IMR-90 (cell line): ENCODE measurements around the gene ROMO1. TPM values are rescaled to one million over a fixed set of nuclear protein-coding genes. Genes with fewer than 3 reads are reported as not detected.

ENCODE experiments used
- ATAC-seq: fragments of 200-7000 bp; cut with Tn5 transposase; 2 replicates; pipeline ENCODE4 v1.9.1; 2020; ENCODE audit warnings: low read depth, mild to moderate bottlenecking, moderate library complexity
- BruUV-seq: library from RNA; stranded (reverse); fragments of 400-500 nt; replicated peaks from 2 replicates; lab custom pipeline; 2021; lab: Mats Ljungman, UMichigan
- CTCF ChIA-PET: fragments of 300-600 bp; formaldehyde crosslinking; extraction: SDS; loops from one replicate; lab custom pipeline; 2021; ENCODE audit warnings: antibody characterized with exemption; lab: Yijun Ruan, JAX
- POLR2A ChIA-PET: fragments of 300-600 bp; sonication (Branson Sonifier 250); formaldehyde crosslinking; loops from one replicate; lab custom pipeline; 2022; ENCODE audit warnings: antibody characterized with exemption; ENCODE audit not compliant: unreplicated experiment; lab: Charles Lee
- DNase-seq: peaks from one replicate; pipeline ENCODE4 v3.0.0; 2013
- H2AFZ ChIP-seq: replicated peaks from 2 replicates; pipeline ENCODE3; 2013; ENCODE audit warnings: low read length, mild to moderate bottlenecking; ENCODE audit not compliant: poor library complexity
- H2AK5ac ChIP-seq: 2 replicates; pipeline ENCODE4 v1.6.1; 2013; ENCODE audit warnings: low read depth, low read length, inconsistent platforms
- H2AK9ac ChIP-seq: replicated peaks from 2 replicates; pipeline ENCODE3; 2013; ENCODE audit warnings: mild to moderate bottlenecking, low read depth, low read length, moderate library complexity; ENCODE audit not compliant: poor library complexity
- H2BK120ac ChIP-seq: 2 replicates; pipeline ENCODE4 v1.6.1; 2013; ENCODE audit warnings: low read depth, low read length, inconsistent platforms
- H2BK15ac ChIP-seq: 3 replicates; pipeline ENCODE4 v1.6.1; 2013; ENCODE audit warnings: low read depth, low read length, inconsistent platforms
- H2BK20ac ChIP-seq: 2 replicates; pipeline ENCODE4 v1.6.1; 2013; ENCODE audit warnings: low read depth, mild to moderate bottlenecking, inconsistent platforms, low read length, moderate library complexity
- H2BK5ac ChIP-seq: 2 replicates; pipeline ENCODE4 v1.6.1; 2013; ENCODE audit warnings: mild to moderate bottlenecking, low read depth, low read length, inconsistent platforms; ENCODE audit not compliant: poor library complexity, severe bottlenecking
- H3K14ac ChIP-seq: replicated peaks from 2 replicates; pipeline ENCODE4 v1.6.1; 2013; ENCODE audit warnings: low read depth, low read length, inconsistent platforms
- H3K18ac ChIP-seq: 2 replicates; pipeline ENCODE4 v1.6.1; 2013; ENCODE audit warnings: low read depth, low read length, control low read depth
- H3K23ac ChIP-seq: 2 replicates; pipeline ENCODE4 v1.6.1; 2013; ENCODE audit warnings: low read depth, low read length, inconsistent platforms
- H3K27ac ChIP-seq: 2 replicates; pipeline ENCODE4 v1.5.1; 2013; ENCODE audit warnings: mild to moderate bottlenecking, control low read depth, low read length; ENCODE audit not compliant: insufficient read depth
- H3K27me3 ChIP-seq: 2 replicates; pipeline ENCODE4 v1.6.1; 2013; ENCODE audit warnings: low read length; ENCODE audit not compliant: control insufficient read depth, insufficient read depth
- H3K36me3 ChIP-seq: 2 replicates; pipeline ENCODE4 v1.6.1; 2013; ENCODE audit warnings: low read length, mixed read lengths; ENCODE audit not compliant: control insufficient read depth, insufficient read depth
- H3K4ac ChIP-seq: 2 replicates; pipeline ENCODE4 v1.6.1; 2013; ENCODE audit warnings: low read depth, low read length, inconsistent platforms
- H3K4me1 ChIP-seq: 2 replicates; pipeline ENCODE4 v1.6.1; 2013; ENCODE audit warnings: low read length, mixed read lengths; ENCODE audit not compliant: control insufficient read depth, insufficient read depth
- H3K4me2 ChIP-seq: 2 replicates; pipeline ENCODE4 v1.6.1; 2013; ENCODE audit warnings: low read depth, mild to moderate bottlenecking, control low read depth, low read length, moderate library complexity
- H3K4me3 ChIP-seq: 2 replicates; pipeline ENCODE4 v1.5.1; 2013; ENCODE audit warnings: low read depth, mild to moderate bottlenecking, control low read depth, low read length, moderate library complexity; ENCODE audit not compliant: insufficient read depth
- H3K56ac ChIP-seq: 2 replicates; pipeline ENCODE4 v1.6.1; 2013; ENCODE audit warnings: low read length, inconsistent platforms; ENCODE audit not compliant: insufficient read depth; ENCODE audit errors: extremely low read depth
- H3K79me1 ChIP-seq, 2 experiments: 2 replicates each; pipeline ENCODE4 v1.6.1; 2013; ENCODE audit warnings: low read length in 2 of 2, inconsistent platforms in 1 of 2, low read depth in 1 of 2
- H3K9ac ChIP-seq: 2 replicates; pipeline ENCODE4 v1.6.1; 2013; ENCODE audit warnings: low read depth, low read length, control low read depth
- H3K9me1 ChIP-seq: 2 replicates; pipeline ENCODE4 v1.6.1; 2013; ENCODE audit warnings: low read length, inconsistent platforms; ENCODE audit not compliant: insufficient read depth
- H3K9me3 ChIP-seq: 2 replicates; pipeline ENCODE4 v1.6.1; 2013; ENCODE audit warnings: low read length; ENCODE audit not compliant: control insufficient read depth, insufficient read depth
- H4K20me1 ChIP-seq: 2 replicates; pipeline ENCODE4 v1.6.1; 2013; ENCODE audit warnings: low read length, inconsistent platforms; ENCODE audit not compliant: insufficient read depth
- H4K5ac ChIP-seq: 2 replicates; pipeline ENCODE4 v1.6.1; 2013; ENCODE audit warnings: mild to moderate bottlenecking, low read depth, low read length, control low read depth
- H4K8ac ChIP-seq, 2 experiments: 2 replicates each; pipeline ENCODE4 v1.6.1; 2013; ENCODE audit warnings: low read depth in 2 of 2, low read length in 2 of 2, control low read depth in 1 of 2, inconsistent platforms in 1 of 2
- H4K91ac ChIP-seq: 2 replicates; pipeline ENCODE4 v1.6.1; 2013; ENCODE audit warnings: low read depth, low read length, inconsistent platforms; ENCODE audit not compliant: insufficient read depth
- BHLHE40 ChIP-seq: fragments of 150-350 bp; IDR thresholded peaks from 2 replicates; pipeline ENCODE4 v1.6.1; 2016; ENCODE audit warnings: mild to moderate bottlenecking, low read depth, low read length
- CHD1 ChIP-seq: IDR thresholded peaks from 2 replicates; pipeline ENCODE4 v1.6.1; 2012; ENCODE audit warnings: low read depth, low read length, improper control_type of control experiment
- FOS ChIP-seq: fragments of 150-350 bp; IDR thresholded peaks from 2 replicates; pipeline ENCODE4 v1.6.1; 2016; ENCODE audit warnings: low read depth, low read length
- MAFK ChIP-seq: IDR thresholded peaks from 2 replicates; pipeline ENCODE4 v1.6.1; 2012; ENCODE audit warnings: low read depth, low read length, improper control_type of control experiment
- MAZ ChIP-seq: IDR thresholded peaks from 2 replicates; pipeline ENCODE4 v1.6.1; 2012; ENCODE audit warnings: low read depth, mild to moderate bottlenecking, low read length, improper control_type of control experiment, moderate library complexity, borderline replicate concordance
- MXI1 ChIP-seq: IDR thresholded peaks from 2 replicates; pipeline ENCODE4 v1.6.1; 2012; ENCODE audit warnings: low read depth, mild to moderate bottlenecking, low read length, moderate library complexity, borderline replicate concordance
- NFE2L2 ChIP-seq: fragments of 150-350 bp; IDR thresholded peaks from 2 replicates; pipeline ENCODE4 v1.6.1; 2016; ENCODE audit warnings: low read depth, mild to moderate bottlenecking, low read length
- POLR2A ChIP-seq: IDR thresholded peaks from 2 replicates; pipeline ENCODE4 v1.6.1; 2012; ENCODE audit warnings: mild to moderate bottlenecking, low read depth, low read length
- RAD21 ChIP-seq: IDR thresholded peaks from 2 replicates; pipeline ENCODE4 v1.6.1; 2012; ENCODE audit warnings: low read length, improper control_type of control experiment
- RCOR1 ChIP-seq: IDR thresholded peaks from 2 replicates; pipeline ENCODE4 v1.6.1; 2012; ENCODE audit warnings: mild to moderate bottlenecking, low read length, improper control_type of control experiment; ENCODE audit not compliant: insufficient replicate concordance
- RFX5 ChIP-seq: IDR thresholded peaks from 2 replicates; pipeline ENCODE4 v1.8.0; 2012; ENCODE audit warnings: low read depth, mild to moderate bottlenecking, low read length, moderate library complexity
- WGBS, 2 experiments: methylation state at CpG; one replicate each; pipeline versions ENCODE4 v1.1.5 to v1.1.7; 2013; ENCODE audit warnings: missing lambda C conversion rate in 2 of 2; ENCODE audit not compliant: insufficient read length in 1 of 2; ENCODE audit errors: extremely low coverage in 2 of 2; 5-methylcytosine and 5-hydroxymethylcytosine counted together
- dilution Hi-C: fragments of 300-500 bp; cut with HindIII; formaldehyde crosslinking; loops from one replicate; pipeline ENCODE4 v1.14.3; 2018; ENCODE audit warnings: low sequenced_read_pairs; ENCODE audit not compliant: unreplicated experiment
- in situ Hi-C: fragments of 300-500 bp; cut with MboI; formaldehyde crosslinking; loops from 3 replicates; pipeline ENCODE4 v1.14.3; 2019; ENCODE audit warnings: low sequenced_read_pairs, inconsistent platforms, mixed read lengths
- intact Hi-C: fragments of 100-400 bp; cut with micrococcal nuclease; formaldehyde crosslinking; loops from 2 replicates; pipeline ENCODE4 v1.10.0; 2022
- polyA plus RNA-seq, 3 experiments: library from polyadenylated mRNA; depleted of rRNA; stranded (reverse); fragments of >200 nt; gene quantifications; 2 replicates each; pipeline ENCODE4 v1.2.3, GENCODE V29; 2012; ENCODE audit warnings: low replicate concordance in 1 of 3
- total RNA-seq: library from RNA; depleted of rRNA; stranded (reverse); fragments of >200 nt; gene quantifications from 2 replicates; pipeline ENCODE4 v1.2.3, GENCODE V29; 2012
- TF ChIP-seq, protein P1 (sequence below): fragments of 150-350 bp; IDR thresholded peaks from 2 replicates; pipeline ENCODE4 v1.6.1; 2016; ENCODE audit warnings: low read depth, mild to moderate bottlenecking, low read length, moderate library complexity, borderline replicate concordance
- TF ChIP-seq, protein P2 (sequence below): fragments of 150-350 bp; IDR thresholded peaks from 2 replicates; pipeline ENCODE4 v1.6.1; 2017; ENCODE audit warnings: mild to moderate bottlenecking, antibody characterized with exemption, low read length, low read depth
- TF ChIP-seq, protein P3 (sequence below): conservative IDR thresholded peaks from 2 replicates; pipeline ENCODE4 v1.5.1; 2012; ENCODE audit warnings: mild to moderate bottlenecking, low read depth, low read length, improper control_type of control experiment

Gene ROMO1
- total and polyA plus RNA-seq, 2 of the 4 experiments (the other 2 are of a cell fraction) = 223 to 555 TPM

DNA sequence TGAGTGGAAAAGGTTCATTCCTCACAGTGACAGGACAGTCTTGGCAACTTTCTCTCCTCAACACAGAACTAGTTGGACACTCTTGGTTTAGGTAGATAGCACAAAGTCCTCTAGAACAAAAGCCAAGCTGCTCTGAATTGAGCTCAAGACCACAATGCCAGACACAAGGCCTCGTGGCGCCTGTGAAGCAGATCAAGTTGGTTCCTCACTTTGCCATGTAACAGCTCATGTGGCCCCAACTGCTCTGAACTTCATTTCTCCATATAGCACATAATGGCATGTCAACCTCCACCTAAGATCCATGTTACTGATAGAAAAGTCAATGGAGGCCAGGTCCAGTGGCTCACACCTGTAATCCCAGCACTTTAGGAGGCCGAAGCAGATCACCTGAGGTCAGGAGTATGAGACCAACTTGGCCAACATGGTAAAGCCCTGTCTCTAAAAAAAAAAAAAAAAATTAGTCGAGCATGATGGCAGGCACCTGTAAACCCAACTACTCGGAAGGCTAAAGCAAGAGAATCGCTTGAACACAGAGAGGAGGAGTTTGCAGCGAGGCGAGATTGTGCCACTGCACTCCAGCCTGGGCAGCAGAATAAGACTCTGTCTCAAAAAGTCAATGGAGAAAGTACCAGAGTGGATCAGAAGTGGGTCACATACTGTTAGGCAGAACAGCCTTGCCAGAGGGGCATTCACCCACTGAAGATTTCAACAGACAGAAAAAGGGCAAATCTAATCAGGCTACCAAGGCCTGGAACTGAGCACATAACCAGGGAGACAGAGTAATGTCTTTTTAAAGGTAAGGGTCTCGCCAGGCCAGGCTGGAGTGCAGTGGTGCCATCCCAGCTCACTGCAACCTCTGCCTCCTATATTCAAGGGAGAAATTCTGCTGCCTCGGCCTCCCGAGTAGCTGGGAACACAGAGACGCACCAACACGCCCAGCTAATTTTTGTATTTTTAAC is 21.2 kb downstream of the ROMO1 start:
- Histone ChIP-seq H2BK120ac (no peak overlapping the region), H3K36me3 (peaks cover 80% of the 10 kb centered on the region), H2AK9ac (no peak overlapping the region), H2AFZ (no peak overlapping the region), H3K4me3 (no peak overlapping the region), H3K9me3 (no peaks in the 10 kb centered on the region), H4K20me1 (peaks cover 96% of the 10 kb centered on the region), H4K8ac (no peak overlapping the region), H4K5ac (no peak overlapping the region), H3K4me2 (no peak overlapping the region), H2BK15ac (no peak overlapping the region), H3K79me1 (peaks cover 35 to 70% of the 10 kb centered on the region in 2 experiments), H3K14ac (no peak overlapping the region), H3K18ac (no peak overlapping the region), H4K91ac (no peak overlapping the region), H2AK5ac (no peak overlapping the region), H3K9me1 (peaks cover 11% of the 10 kb centered on the region), H3K23ac (no peak overlapping the region), H2BK5ac (no peak overlapping the region), H3K9ac (no peak overlapping the region), H3K27me3 (no peaks in the 10 kb centered on the region), H3K4ac (no peak overlapping the region), H3K4me1 (no peaks in the 10 kb centered on the region), H3K56ac (no peak overlapping the region), H2BK20ac (no peak overlapping the region), H3K27ac (no peak overlapping the region)
- dilution Hi-C loops (no loop called here), in situ Hi-C loops (no loop called here), intact Hi-C loops (no loop called here)
- no peak for ATAC-seq
- no TSS peak for BruUV-seq
- DNase-seq = no peak
- 93% methylated on average over 8 of the region's 13 CpGs; no CpG with 5 or more reads in 1 of the 2 experiments for WGBS, 2 experiments
- ChIA-PET POLR2A (no interaction called here), CTCF (no interaction called here)
- TF ChIP-seq RCOR1 (no peak), NFE2L2 (no peak), BHLHE40 (no peak), MAFK (no peak), FOS (no peak), MAZ (no peak), RFX5 (no peak), RAD21 (no peak), CHD1 (no peak), MXI1 (no peak), POLR2A (no peak)
- TF ChIP-seq, protein P1, sequence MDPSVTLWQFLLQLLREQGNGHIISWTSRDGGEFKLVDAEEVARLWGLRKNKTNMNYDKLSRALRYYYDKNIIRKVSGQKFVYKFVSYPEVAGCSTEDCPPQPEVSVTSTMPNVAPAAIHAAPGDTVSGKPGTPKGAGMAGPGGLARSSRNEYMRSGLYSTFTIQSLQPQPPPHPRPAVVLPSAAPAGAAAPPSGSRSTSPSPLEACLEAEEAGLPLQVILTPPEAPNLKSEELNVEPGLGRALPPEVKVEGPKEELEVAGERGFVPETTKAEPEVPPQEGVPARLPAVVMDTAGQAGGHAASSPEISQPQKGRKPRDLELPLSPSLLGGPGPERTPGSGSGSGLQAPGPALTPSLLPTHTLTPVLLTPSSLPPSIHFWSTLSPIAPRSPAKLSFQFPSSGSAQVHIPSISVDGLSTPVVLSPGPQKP = no peak
- TF ChIP-seq, protein P2, sequence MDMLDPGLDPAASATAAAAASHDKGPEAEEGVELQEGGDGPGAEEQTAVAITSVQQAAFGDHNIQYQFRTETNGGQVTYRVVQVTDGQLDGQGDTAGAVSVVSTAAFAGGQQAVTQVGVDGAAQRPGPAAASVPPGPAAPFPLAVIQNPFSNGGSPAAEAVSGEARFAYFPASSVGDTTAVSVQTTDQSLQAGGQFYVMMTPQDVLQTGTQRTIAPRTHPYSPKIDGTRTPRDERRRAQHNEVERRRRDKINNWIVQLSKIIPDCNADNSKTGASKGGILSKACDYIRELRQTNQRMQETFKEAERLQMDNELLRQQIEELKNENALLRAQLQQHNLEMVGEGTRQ = no peak
- TF ChIP-seq, protein P3, sequence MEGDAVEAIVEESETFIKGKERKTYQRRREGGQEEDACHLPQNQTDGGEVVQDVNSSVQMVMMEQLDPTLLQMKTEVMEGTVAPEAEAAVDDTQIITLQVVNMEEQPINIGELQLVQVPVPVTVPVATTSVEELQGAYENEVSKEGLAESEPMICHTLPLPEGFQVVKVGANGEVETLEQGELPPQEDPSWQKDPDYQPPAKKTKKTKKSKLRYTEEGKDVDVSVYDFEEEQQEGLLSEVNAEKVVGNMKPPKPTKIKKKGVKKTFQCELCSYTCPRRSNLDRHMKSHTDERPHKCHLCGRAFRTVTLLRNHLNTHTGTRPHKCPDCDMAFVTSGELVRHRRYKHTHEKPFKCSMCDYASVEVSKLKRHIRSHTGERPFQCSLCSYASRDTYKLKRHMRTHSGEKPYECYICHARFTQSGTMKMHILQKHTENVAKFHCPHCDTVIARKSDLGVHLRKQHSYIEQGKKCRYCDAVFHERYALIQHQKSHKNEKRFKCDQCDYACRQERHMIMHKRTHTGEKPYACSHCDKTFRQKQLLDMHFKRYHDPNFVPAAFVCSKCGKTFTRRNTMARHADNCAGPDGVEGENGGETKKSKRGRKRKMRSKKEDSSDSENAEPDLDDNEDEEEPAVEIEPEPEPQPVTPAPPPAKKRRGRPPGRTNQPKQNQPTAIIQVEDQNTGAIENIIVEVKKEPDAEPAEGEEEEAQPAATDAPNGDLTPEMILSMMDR = no peak
